ENCODE data around the gene TRIM2. TPM values are rescaled to one million over a fixed set of nuclear protein-coding genes. Genes with fewer than 3 reads are reported as not detected.

Gene TRIM2
- total RNA-seq, 5 donors from 2014 or later (not counting 1 experiment from before 2014, with no cell fraction given): 3.5 to 8.4 (median 4.4) TPM

DNA sequence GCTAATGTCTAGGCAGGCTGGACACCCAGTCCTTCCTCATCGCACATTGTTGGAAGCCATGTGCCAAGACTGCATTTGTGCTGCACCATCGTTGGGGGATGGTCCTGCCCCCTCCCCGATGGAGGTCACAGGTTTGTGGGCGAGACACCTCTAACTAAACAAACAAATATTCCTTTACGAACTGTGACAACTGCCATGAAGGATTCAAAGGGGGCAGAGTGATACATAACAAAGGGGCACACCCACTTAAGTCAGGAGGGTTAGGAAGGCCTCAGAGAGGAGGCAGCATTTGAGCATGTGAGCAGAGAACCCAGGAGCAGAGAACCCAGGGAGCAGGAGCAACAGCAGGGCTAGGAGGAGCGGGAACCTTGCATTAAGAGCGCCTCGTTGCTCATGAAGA lies 37.1 kb downstream of the TRIM2 start:
- CTCF ChIA-PET: no interaction called here
- peaks cover 0 to 5% (median 0%) of the 10 kb centered on the region in 3 donors for H3K4me1 Mint-ChIP-seq
- H3K27me3 ChIP-seq (replicated peaks in 1 of 2; ENCODE audit: control insufficient read depth in 2 of 2, extremely low read depth in 1 of 2, insufficient read depth in 2 of 2, low read length in 1 of 2): peaks cover 0 to 7% of the 10 kb centered on the region in 2 experiments
- ATAC-seq (replicated peaks in 1 of 4): no peak
- POLR2A ChIA-PET: no interaction called here
- no peak overlapping the region for H3K27ac Mint-ChIP-seq
- no peak overlapping the region for H3K27ac ChIP-seq (ENCODE audit: low read length)
- H3K4me1 ChIP-seq (ENCODE audit: control insufficient read depth in 1 of 2, extremely low read depth in 1 of 2, insufficient read depth in 2 of 2, low read length in 2 of 2): no peaks in the 10 kb centered on the region
- H3K4me3 Mint-ChIP-seq: no peak overlapping the region
- H3K36me3 ChIP-seq (ENCODE audit: control insufficient read depth in 2 of 2, extremely low read depth in 1 of 2, insufficient read depth in 1 of 2, low read length in 1 of 2): no peaks in the 10 kb centered on the region
- 88% methylated on average over 5 of the region's 8 CpGs for WGBS (ENCODE audit: insufficient coverage)
- H3K27me3 Mint-ChIP-seq: no peaks in the 10 kb centered on the region
- H3K9me3 ChIP-seq: no peaks in the 10 kb centered on the region
- H3K36me3 Mint-ChIP-seq: no peaks in the 10 kb centered on the region
- no peak for DNase-seq
- H3K9me3 Mint-ChIP-seq: no peaks in the 10 kb centered on the region
- no peak overlapping the region for H3K4me3 ChIP-seq (ENCODE audit: control insufficient read depth in 1 of 2, extremely low read depth in 1 of 2, low read length in 1 of 2)

DNA sequence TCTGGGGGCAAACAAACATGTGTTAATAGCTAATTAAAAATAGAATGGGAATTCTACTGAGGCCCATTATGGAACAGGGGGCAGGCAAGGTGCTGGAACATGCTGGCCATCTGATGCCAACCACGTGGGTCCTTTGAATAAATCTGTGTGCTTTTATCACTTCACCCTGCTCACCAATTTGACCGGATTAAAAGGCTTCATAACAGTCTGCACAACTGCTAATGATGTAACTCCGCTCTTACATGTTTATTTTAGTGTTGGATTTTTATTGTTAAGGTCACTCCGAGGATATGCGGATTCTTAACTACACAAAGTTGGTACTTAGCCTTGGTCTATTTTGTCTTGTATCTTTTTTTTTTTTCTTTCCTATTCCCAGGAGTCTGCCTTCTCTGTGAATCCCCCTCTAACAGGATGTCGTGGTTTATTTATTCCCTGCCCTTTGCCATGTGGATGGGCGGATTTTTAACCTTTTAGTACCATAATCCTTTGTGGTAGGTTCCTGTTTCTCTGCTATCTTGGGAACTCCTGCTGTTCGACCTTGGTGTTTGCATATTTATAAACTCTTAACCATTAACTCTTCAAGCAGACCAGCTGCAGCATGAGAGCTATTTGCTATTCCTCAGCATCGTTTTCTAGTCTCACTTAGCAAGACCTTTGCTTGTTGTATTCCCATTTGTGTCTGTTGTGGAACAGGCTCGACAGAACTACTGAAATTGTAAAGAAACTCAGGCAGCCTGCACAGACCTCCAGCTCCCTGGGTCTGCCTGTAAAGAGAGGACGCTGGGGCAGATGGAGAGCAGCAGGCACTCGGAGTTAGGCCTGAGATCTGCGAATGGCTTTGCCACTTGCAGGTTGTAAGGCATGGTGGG lies 38.0 kb downstream of the TRIM2 start:
- Histone ChIP-seq H3K9me3 (no peaks in the 10 kb centered on the region), H3K4me3 (ENCODE audit: control insufficient read depth in 1 of 2, extremely low read depth in 1 of 2, low read length in 1 of 2) (no peak overlapping the region), H3K36me3 (ENCODE audit: control insufficient read depth in 2 of 2, extremely low read depth in 1 of 2, insufficient read depth in 1 of 2, low read length in 1 of 2) (no peaks in the 10 kb centered on the region), H3K27ac (ENCODE audit: low read length) (no peak overlapping the region), H3K4me1 (ENCODE audit: control insufficient read depth in 1 of 2, extremely low read depth in 1 of 2, insufficient read depth in 2 of 2, low read length in 2 of 2) (no peaks in the 10 kb centered on the region), H3K27me3 (replicated peaks in 1 of 2; ENCODE audit: control insufficient read depth in 2 of 2, extremely low read depth in 1 of 2, insufficient read depth in 2 of 2, low read length in 1 of 2) (peaks cover 0 to 4% of the 10 kb centered on the region in 2 experiments)
- Mint-ChIP-seq H3K36me3 (no peaks in the 10 kb centered on the region), H3K9me3 (no peaks in the 10 kb centered on the region), H3K27ac (peak overlapping the region; percentile 32 to 49), H3K4me1 (peaks cover 0 to 5% (median 0%) of the 10 kb centered on the region in 3 donors), H3K4me3 (no peak overlapping the region), H3K27me3 (no peaks in the 10 kb centered on the region)
- CTCF ChIA-PET: no interaction called here
- ATAC-seq (replicated peaks in 1 of 4) (no peak), DNase-seq (no peak)
- POLR2A ChIA-PET: no interaction called here
- WGBS (ENCODE audit: insufficient coverage): 68% methylated on average over 3 of the region's 13 CpGs

DNA sequence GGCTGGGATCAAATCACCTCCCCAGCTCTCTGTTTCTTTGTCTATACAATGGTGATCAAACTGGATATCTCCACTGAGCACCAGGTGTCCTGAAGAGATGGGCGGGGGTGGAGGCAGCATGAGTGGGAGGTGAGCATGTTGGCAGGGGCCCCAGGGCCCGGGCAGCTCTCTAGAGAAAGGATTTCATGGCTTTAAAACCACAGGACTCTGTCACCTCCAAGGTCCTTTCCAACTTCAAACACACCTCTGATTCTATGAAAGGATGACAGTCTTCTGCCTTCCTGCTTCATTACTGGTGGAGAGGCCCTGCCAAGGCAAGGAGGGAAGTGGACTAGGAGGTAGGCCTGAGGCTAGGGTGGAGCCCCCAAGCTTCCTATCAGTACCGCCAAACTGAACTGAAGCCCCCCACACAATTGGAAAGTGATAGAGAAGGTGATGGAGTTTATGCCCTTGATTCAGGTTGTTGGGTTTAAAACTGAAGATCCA lies 38.6 kb downstream of the TRIM2 start:
- H3K27ac ChIP-seq (ENCODE audit: low read length): no peak overlapping the region
- DNase-seq (no peak), ATAC-seq (replicated peaks in 1 of 4) (no peak)
- CTCF ChIA-PET: no interaction called here
- Mint-ChIP-seq H3K4me1 (peaks cover 0 to 5% (median 0%) of the 10 kb centered on the region in 3 donors), H3K36me3 (no peaks in the 10 kb centered on the region), H3K4me3 (no peak overlapping the region), H3K27me3 (no peaks in the 10 kb centered on the region), H3K9me3 (no peaks in the 10 kb centered on the region), H3K27ac (peak overlapping the region; percentile 53 to 68)
- no CpG with 5 or more reads among the region's 3 CpGs for WGBS (ENCODE audit: insufficient coverage)
- no peaks in the 10 kb centered on the region for H3K9me3 ChIP-seq
- no peaks in the 10 kb centered on the region for H3K36me3 ChIP-seq (ENCODE audit: control insufficient read depth in 2 of 2, extremely low read depth in 1 of 2, insufficient read depth in 1 of 2, low read length in 1 of 2)
- H3K4me3 ChIP-seq (ENCODE audit: control insufficient read depth in 1 of 2, extremely low read depth in 1 of 2, low read length in 1 of 2): no peak overlapping the region
- H3K27me3 ChIP-seq (replicated peaks in 1 of 2; ENCODE audit: control insufficient read depth in 2 of 2, extremely low read depth in 1 of 2, insufficient read depth in 2 of 2, low read length in 1 of 2): peaks cover 0 to 4% of the 10 kb centered on the region in 2 experiments
- POLR2A ChIA-PET: no interaction called here
- H3K4me1 ChIP-seq (ENCODE audit: control insufficient read depth in 1 of 2, extremely low read depth in 1 of 2, insufficient read depth in 2 of 2, low read length in 2 of 2): no peaks in the 10 kb centered on the region

DNA sequence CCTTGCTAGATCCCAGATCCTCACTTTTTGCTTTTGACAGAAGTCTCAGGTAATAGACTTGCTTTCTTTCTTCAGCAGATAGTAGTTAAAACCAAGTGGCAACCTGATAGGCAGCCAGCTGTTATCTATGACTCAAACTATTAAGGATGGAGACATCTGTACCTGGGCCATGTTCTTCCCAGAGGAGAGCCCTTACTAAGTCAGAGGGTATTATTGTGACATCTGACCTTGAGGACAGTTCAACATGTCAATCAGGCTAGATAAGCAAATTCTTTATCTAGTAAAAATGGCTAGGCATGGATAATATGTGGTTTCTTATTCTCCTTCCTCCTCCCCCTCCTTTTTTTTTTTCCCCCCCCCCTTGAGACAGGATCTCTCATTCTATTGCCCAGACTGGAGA lies 39.2 kb downstream of the TRIM2 start:
- H3K4me3 ChIP-seq (ENCODE audit: control insufficient read depth in 1 of 2, extremely low read depth in 1 of 2, low read length in 1 of 2): no peak overlapping the region
- peak overlapping the region in 1 of 2 donors; percentile 53 for H3K27ac Mint-ChIP-seq
- no peaks in the 10 kb centered on the region for H3K36me3 Mint-ChIP-seq
- peaks cover 3 to 10% (median 3%) of the 10 kb centered on the region in 3 donors for H3K4me1 Mint-ChIP-seq
- H3K36me3 ChIP-seq (ENCODE audit: control insufficient read depth in 2 of 2, extremely low read depth in 1 of 2, insufficient read depth in 1 of 2, low read length in 1 of 2): no peaks in the 10 kb centered on the region
- H3K4me3 Mint-ChIP-seq: no peak overlapping the region
- H3K9me3 Mint-ChIP-seq: no peaks in the 10 kb centered on the region
- H3K27ac ChIP-seq (ENCODE audit: low read length): no peak overlapping the region
- CTCF ChIA-PET: interaction anchor here in 1 of 2 donors (0.6 kb wide), 1 partner anchor 70 kb away, joined by 3 read pairs; no protein-coding TSS in a partner anchor
- no peak for ATAC-seq (replicated peaks in 1 of 4)
- POLR2A ChIA-PET: interaction anchor here in 1 of 2 donors (0.7 kb wide), 1 partner anchor 20 kb away, joined by 6 read pairs; no protein-coding TSS in a partner anchor
- H3K4me1 ChIP-seq (ENCODE audit: control insufficient read depth in 1 of 2, extremely low read depth in 1 of 2, insufficient read depth in 2 of 2, low read length in 2 of 2): peaks cover 3 to 4% of the 10 kb centered on the region in 2 experiments
- H3K27me3 ChIP-seq (replicated peaks in 1 of 2; ENCODE audit: control insufficient read depth in 2 of 2, extremely low read depth in 1 of 2, insufficient read depth in 2 of 2, low read length in 1 of 2): peaks cover 0 to 4% of the 10 kb centered on the region in 2 experiments
- H3K9me3 ChIP-seq: no peaks in the 10 kb centered on the region
- H3K27me3 Mint-ChIP-seq: no peaks in the 10 kb centered on the region
- DNase-seq: no peak

DNA sequence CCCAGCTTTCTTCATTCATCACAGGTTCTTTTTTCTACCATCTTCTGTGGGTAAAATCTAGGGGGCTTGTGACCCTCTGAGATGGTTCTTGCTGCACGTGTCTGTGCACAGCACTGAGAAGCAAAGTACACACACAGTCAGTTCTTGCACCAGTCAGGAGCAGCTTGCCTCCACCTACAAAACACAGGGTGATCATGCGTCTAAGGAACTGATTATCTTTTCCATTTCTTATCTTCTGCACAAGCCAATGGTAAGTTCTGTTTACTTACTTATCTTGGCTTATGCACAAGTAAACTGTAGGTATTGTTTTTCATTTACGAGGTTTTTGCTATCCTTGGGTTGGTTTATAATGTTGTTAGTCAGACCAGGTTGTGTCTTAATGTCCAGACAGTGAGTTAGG lies 40.7 kb downstream of the TRIM2 start:
- WGBS (ENCODE audit: insufficient coverage): 60% methylated on average over 1 of the region's 3 CpGs
- no peak for DNase-seq
- H3K4me1 Mint-ChIP-seq: peaks cover 14 to 25% (median 14%) of the 10 kb centered on the region in 3 donors
- H3K36me3 Mint-ChIP-seq: no peaks in the 10 kb centered on the region
- ATAC-seq (replicated peaks in 1 of 4): no peak
- no peak overlapping the region for H3K27ac Mint-ChIP-seq
- no peaks in the 10 kb centered on the region for H3K9me3 Mint-ChIP-seq
- no peaks in the 10 kb centered on the region for H3K36me3 ChIP-seq (ENCODE audit: control insufficient read depth in 2 of 2, extremely low read depth in 1 of 2, insufficient read depth in 1 of 2, low read length in 1 of 2)
- H3K4me3 Mint-ChIP-seq: no peak overlapping the region
- ChIA-PET CTCF (no interaction called here), POLR2A (no interaction called here)
- no peak overlapping the region for H3K27ac ChIP-seq (ENCODE audit: low read length)
- H3K27me3 Mint-ChIP-seq: no peaks in the 10 kb centered on the region
- no peaks in the 10 kb centered on the region for H3K9me3 ChIP-seq
- peaks cover 8 to 18% of the 10 kb centered on the region in 2 experiments for H3K4me1 ChIP-seq (ENCODE audit: control insufficient read depth in 1 of 2, extremely low read depth in 1 of 2, insufficient read depth in 2 of 2, low read length in 2 of 2)
- peaks cover 0 to 4% of the 10 kb centered on the region in 2 experiments for H3K27me3 ChIP-seq (replicated peaks in 1 of 2; ENCODE audit: control insufficient read depth in 2 of 2, extremely low read depth in 1 of 2, insufficient read depth in 2 of 2, low read length in 1 of 2)
- no peak overlapping the region for H3K4me3 ChIP-seq (ENCODE audit: control insufficient read depth in 1 of 2, extremely low read depth in 1 of 2, low read length in 1 of 2)

DNA sequence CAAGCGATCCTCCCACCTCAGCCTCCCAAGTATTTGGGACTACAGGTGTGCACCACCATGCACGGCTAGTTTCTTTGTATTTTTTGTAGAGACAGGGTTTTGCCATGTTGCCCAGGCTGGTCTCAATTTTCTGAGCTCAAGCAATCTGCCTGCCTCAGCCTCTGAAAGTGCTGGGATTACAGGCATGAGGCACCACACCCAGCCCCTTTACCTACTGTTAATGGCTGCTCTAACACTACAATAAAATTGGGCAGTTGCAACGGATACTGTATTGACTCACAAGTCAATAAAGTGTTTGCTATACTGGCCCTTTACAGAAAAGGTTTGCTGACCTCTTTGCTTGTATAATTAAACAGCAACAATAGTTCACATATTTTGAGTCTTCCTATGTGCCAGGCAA lies 41.5 kb downstream of the TRIM2 start:
- Mint-ChIP-seq H3K36me3 (no peaks in the 10 kb centered on the region), H3K4me1 (peaks cover 15 to 29% (median 18%) of the 10 kb centered on the region in 3 donors), H3K9me3 (no peaks in the 10 kb centered on the region), H3K27ac (no peak overlapping the region), H3K4me3 (no peak overlapping the region), H3K27me3 (no peaks in the 10 kb centered on the region)
- H3K9me3 ChIP-seq: no peaks in the 10 kb centered on the region
- peaks cover 0 to 4% of the 10 kb centered on the region in 2 experiments for H3K27me3 ChIP-seq (replicated peaks in 1 of 2; ENCODE audit: control insufficient read depth in 2 of 2, extremely low read depth in 1 of 2, insufficient read depth in 2 of 2, low read length in 1 of 2)
- ATAC-seq (replicated peaks in 1 of 4) (no peak), DNase-seq (no peak)
- 100% methylated on average over 1 of the region's 3 CpGs for WGBS (ENCODE audit: insufficient coverage)
- no peak overlapping the region for H3K4me3 ChIP-seq (ENCODE audit: control insufficient read depth in 1 of 2, extremely low read depth in 1 of 2, low read length in 1 of 2)
- H3K27ac ChIP-seq (ENCODE audit: low read length): no peak overlapping the region
- peaks cover 8 to 21% of the 10 kb centered on the region in 2 experiments for H3K4me1 ChIP-seq (ENCODE audit: control insufficient read depth in 1 of 2, extremely low read depth in 1 of 2, insufficient read depth in 2 of 2, low read length in 2 of 2)
- H3K36me3 ChIP-seq (ENCODE audit: control insufficient read depth in 2 of 2, extremely low read depth in 1 of 2, insufficient read depth in 1 of 2, low read length in 1 of 2): no peaks in the 10 kb centered on the region
- ChIA-PET CTCF (no interaction called here), POLR2A (no interaction called here)
